Measurements from ENCODE around the gene SBSN. TPM values are rescaled to one million over a fixed set of nuclear protein-coding genes. Genes with fewer than 3 reads are reported as not detected.

Gene SBSN
- total RNA-seq, 1 donor from 2014 or later = 0.29 TPM

GRCh38 chr19:35501684-35502083, 26.4 kb downstream of the SBSN start:
- H3K27ac Mint-ChIP-seq (ENCODE audit: unreplicated experiment) = no peak overlapping the region
- no peaks in the 10 kb centered on the region for H3K36me3 Mint-ChIP-seq (ENCODE audit: unreplicated experiment)
- TF ChIP-seq CTCF (IDR thresholded peaks at IDR 0.05; ENCODE audit: partially characterized antibody, unreplicated experiment) = no peak
- DNase-seq = no peak
- no peak overlapping the region for H3K4me3 Mint-ChIP-seq (ENCODE audit: unreplicated experiment)
- H3K27me3 Mint-ChIP-seq (ENCODE audit: unreplicated experiment) = peaks cover 3% of the 10 kb centered on the region
- peaks cover 1% of the 10 kb centered on the region for H3K9me3 Mint-ChIP-seq (ENCODE audit: unreplicated experiment)
- H3K4me1 Mint-ChIP-seq (ENCODE audit: low read depth, unreplicated experiment) = no peaks in the 10 kb centered on the region

- Mint-ChIP-seq H3K27me3 (ENCODE audit: unreplicated experiment) (peaks cover 3% of the 10 kb centered on the region), H3K4me3 (ENCODE audit: unreplicated experiment) (no peak overlapping the region), H3K36me3 (ENCODE audit: unreplicated experiment) (no peaks in the 10 kb centered on the region), H3K4me1 (ENCODE audit: low read depth, unreplicated experiment) (peaks cover under 1% of the 10 kb centered on the region), H3K9me3 (ENCODE audit: unreplicated experiment) (peaks cover 1% of the 10 kb centered on the region), H3K27ac (ENCODE audit: unreplicated experiment) (no peak overlapping the region)
- DNase-seq = no peak
- TF ChIP-seq CTCF (IDR thresholded peaks at IDR 0.05; ENCODE audit: partially characterized antibody, unreplicated experiment) = no peak
Measured at GRCh38 chr19:35500611-35501010, 27.5 kb downstream of the SBSN start.

GRCh38 chr19:35498984-35499527, 29.1 kb downstream of the SBSN start:
- H3K36me3 Mint-ChIP-seq (ENCODE audit: unreplicated experiment) = no peaks in the 10 kb centered on the region
- H3K4me1 Mint-ChIP-seq (ENCODE audit: low read depth, unreplicated experiment) = peaks cover 2% of the 10 kb centered on the region
- TF ChIP-seq CTCF (IDR thresholded peaks at IDR 0.05; ENCODE audit: partially characterized antibody, unreplicated experiment) = no peak
- H3K27ac Mint-ChIP-seq (ENCODE audit: unreplicated experiment) = no peak overlapping the region
- H3K27me3 Mint-ChIP-seq (ENCODE audit: unreplicated experiment) = no peaks in the 10 kb centered on the region
- H3K9me3 Mint-ChIP-seq (ENCODE audit: unreplicated experiment) = peaks cover 3% of the 10 kb centered on the region
- DNase-seq = no peak
- no peak overlapping the region for H3K4me3 Mint-ChIP-seq (ENCODE audit: unreplicated experiment)

- no peak for DNase-seq
- TF ChIP-seq CTCF (IDR thresholded peaks at IDR 0.05; ENCODE audit: partially characterized antibody, unreplicated experiment) = no peak
- Mint-ChIP-seq H3K27me3 (ENCODE audit: unreplicated experiment) (no peaks in the 10 kb centered on the region), H3K27ac (ENCODE audit: unreplicated experiment) (no peak overlapping the region), H3K4me1 (ENCODE audit: low read depth, unreplicated experiment) (peaks cover 2% of the 10 kb centered on the region), H3K36me3 (ENCODE audit: unreplicated experiment) (no peaks in the 10 kb centered on the region), H3K9me3 (ENCODE audit: unreplicated experiment) (peaks cover 3% of the 10 kb centered on the region), H3K4me3 (ENCODE audit: unreplicated experiment) (no peak overlapping the region)
Measured at GRCh38 chr19:35498220-35498619, 29.9 kb downstream of the SBSN start.

GRCh38 chr19:35497406-35497805, 30.7 kb downstream of the SBSN start:
- H3K27ac Mint-ChIP-seq (ENCODE audit: unreplicated experiment) = no peak overlapping the region

More at GRCh38 chr19:35497406-35497805, 30.7 kb downstream of the SBSN start:
- Mint-ChIP-seq H3K9me3 (ENCODE audit: unreplicated experiment) (peaks cover 2% of the 10 kb centered on the region), H3K4me3 (ENCODE audit: unreplicated experiment) (no peak overlapping the region), H3K36me3 (ENCODE audit: unreplicated experiment) (no peaks in the 10 kb centered on the region), H3K4me1 (ENCODE audit: low read depth, unreplicated experiment) (peaks cover 2% of the 10 kb centered on the region), H3K27me3 (ENCODE audit: unreplicated experiment) (no peaks in the 10 kb centered on the region)
- DNase-seq = no peak
- TF ChIP-seq CTCF (IDR thresholded peaks at IDR 0.05; ENCODE audit: partially characterized antibody, unreplicated experiment) = no peak
